ENCODE results near the gene IDH3G. TPM values are rescaled to one million over a fixed set of nuclear protein-coding genes. Genes with fewer than 3 reads are reported as not detected.

IDH3G gene
- total RNA-seq, 1 donor from 2014 or later: 58.5 TPM

- ChIA-PET CTCF (no interaction called here), POLR2A (no interaction called here)
- intact Hi-C loops (cut with micrococcal nuclease): no loop called here
- peaks cover 4% of the 10 kb centered on the region for H3K4me1 Mint-ChIP-seq
- TF ChIP-seq CTCF (IDR thresholded peaks at IDR 0.05): no peak
- ATAC-seq (ENCODE audit: low read depth): no peak
- H3K9me3 Mint-ChIP-seq: no peaks in the 10 kb centered on the region
- peaks cover 17% of the 10 kb centered on the region for H3K36me3 Mint-ChIP-seq (ENCODE audit: low read depth)
- H3K4me3 Mint-ChIP-seq: no peak overlapping the region
- DNase-seq: no peak
- H3K27ac Mint-ChIP-seq: no peak overlapping the region
- peaks cover 3% of the 10 kb centered on the region for H3K27me3 Mint-ChIP-seq
Measured at GRCh38 chrX:153782313-153782712, 11.9 kb downstream of the IDH3G start.

- H3K27me3 Mint-ChIP-seq: peaks cover 3% of the 10 kb centered on the region
- no peaks in the 10 kb centered on the region for H3K9me3 Mint-ChIP-seq
- H3K36me3 Mint-ChIP-seq (ENCODE audit: low read depth): peaks cover 13% of the 10 kb centered on the region
- peaks cover 4% of the 10 kb centered on the region for H3K4me1 Mint-ChIP-seq
- no peak for ATAC-seq (ENCODE audit: low read depth)
- DNase-seq: no peak
- CTCF ChIA-PET: no interaction called here
- POLR2A ChIA-PET: no interaction called here
- intact Hi-C loops (cut with micrococcal nuclease): no loop called here
- TF ChIP-seq CTCF (IDR thresholded peaks at IDR 0.05): no peak
- no peak overlapping the region for H3K27ac Mint-ChIP-seq
- no peak overlapping the region for H3K4me3 Mint-ChIP-seq
Measured at GRCh38 chrX:153781428-153782047, 12.6 kb downstream of the IDH3G start.

GRCh38 chrX:153780678-153781427, 13.3 kb downstream of the IDH3G start, which contains the start of gene SRPK3:
Gene SRPK3, plus strand, starts transcription at chrX:153781041. Its CDS starts 46 bp downstream, at chrX:153781087.
- no peak for TF ChIP-seq CTCF (IDR thresholded peaks at IDR 0.05)
- DNase-seq: no peak
- Mint-ChIP-seq H3K4me3 (no peak within 1 kb of the TSS), H3K9me3 (no peaks in the 10 kb centered on the region), H3K4me1 (peaks cover 4% of the 10 kb centered on the region), H3K27ac (no peak within 1 kb of the TSS), H3K36me3 (ENCODE audit: low read depth) (peaks cover 7% of the 10 kb centered on the region), H3K27me3 (peaks cover 3% of the 10 kb centered on the region)
- no peak for ATAC-seq (ENCODE audit: low read depth)
- ChIA-PET POLR2A (no interaction called here), CTCF (no interaction called here)
- intact Hi-C loops (cut with micrococcal nuclease): no loop called here

- ChIA-PET CTCF (no interaction called here), POLR2A (interaction anchor here (0.6 kb wide), 1 partner anchor 14 kb away, joined by 3 read pairs; the partner anchor contains the start of genes IDH3G and SSR4)
- H3K36me3 Mint-ChIP-seq (ENCODE audit: low read depth): peaks cover 2% of the 10 kb centered on the region
- peaks cover 4% of the 10 kb centered on the region for H3K4me1 Mint-ChIP-seq
- no peak for ATAC-seq (ENCODE audit: low read depth)
- no peak overlapping the region for H3K27ac Mint-ChIP-seq
- intact Hi-C loops (cut with micrococcal nuclease): no loop called here
- no peak overlapping the region for H3K4me3 Mint-ChIP-seq
- TF ChIP-seq CTCF (IDR thresholded peaks at IDR 0.05): no peak
- DNase-seq: no peak
- peaks cover 3% of the 10 kb centered on the region for H3K27me3 Mint-ChIP-seq
- no peaks in the 10 kb centered on the region for H3K9me3 Mint-ChIP-seq
Measured at GRCh38 chrX:153779891-153780677, 14.1 kb downstream of the IDH3G start.

GRCh38 chrX:153778684-153779101, 15.5 kb downstream of the IDH3G start:
- CTCF ChIA-PET: interaction anchor here (1.2 kb wide), 1 partner anchor 147 kb away, joined by 3 read pairs; no protein-coding TSS in a partner anchor
- POLR2A ChIA-PET: no interaction called here
- Mint-ChIP-seq H3K9me3 (no peaks in the 10 kb centered on the region), H3K27ac (no peak overlapping the region), H3K4me3 (no peak overlapping the region), H3K4me1 (peaks cover 4% of the 10 kb centered on the region), H3K36me3 (ENCODE audit: low read depth) (no peaks in the 10 kb centered on the region), H3K27me3 (peaks cover 3% of the 10 kb centered on the region)
- ATAC-seq (ENCODE audit: low read depth) (no peak), DNase-seq (no peak)
- intact Hi-C loops (cut with micrococcal nuclease): no loop called here
- no peak for TF ChIP-seq CTCF (IDR thresholded peaks at IDR 0.05)

All from activated B cell treated with CpG ODN at 0.5 μM for 24 hours (primary cell).